ENCODE results near the gene KLRD1.
A peak's percentile ranks its signal among the peaks of the same experiment; 100 is the strongest.

GRCh38 chr12:10363914-10364814 lies 56.5 kb downstream of the KLRD1 start:
- TF ChIP-seq CTCF (IDR thresholded peaks at IDR 0.05) (no peak), POLR2A (IDR thresholded peaks at IDR 0.05) (peak in 1 of 2 donors; percentile 22)
